HG02852 (cell line): ENCODE measurements around the gene PCDH9.
A peak's percentile ranks its signal among the peaks of the same experiment; 100 is the strongest.

Source experiments
- ATAC-seq: cut with Tn5 transposase; IDR thresholded peaks from one replicate; pipeline ENCODE4 v1.9.1; 2021; ENCODE audit warnings: mild to moderate bottlenecking, moderate library complexity; ENCODE audit not compliant: unreplicated experiment

PCDH9 gene

GRCh38 chr13:66994097-66994496 is 236.0 kb downstream of the PCDH9 start:
- ATAC-seq: peak; percentile 42

- no peak for ATAC-seq
Observed at GRCh38 chr13:66992719-66993118, 237.4 kb downstream of the PCDH9 start.

GRCh38 chr13:66992183-66992582 is 238.0 kb downstream of the PCDH9 start:
- ATAC-seq: no peak

GRCh38 chr13:66984241-66984640 is 245.9 kb downstream of the PCDH9 start:
- no peak for ATAC-seq

- no peak for ATAC-seq
Observed at GRCh38 chr13:66981912-66982311, 248.2 kb downstream of the PCDH9 start.

GRCh38 chr13:66977161-66977560 is 253.0 kb downstream of the PCDH9 start:
- no peak for ATAC-seq

- no peak for ATAC-seq
Observed at GRCh38 chr13:66974889-66975288, 255.2 kb downstream of the PCDH9 start.

GRCh38 chr13:66974174-66974573 is 256.0 kb downstream of the PCDH9 start:
- ATAC-seq: no peak

- no peak for ATAC-seq
Observed at GRCh38 chr13:66972659-66973058, 257.5 kb downstream of the PCDH9 start.

GRCh38 chr13:66971004-66971403 is 259.1 kb downstream of the PCDH9 start:
- ATAC-seq: no peak

GRCh38 chr13:66969291-66969690 is 260.8 kb downstream of the PCDH9 start:
- no peak for ATAC-seq

- no peak for ATAC-seq
Observed at GRCh38 chr13:66967811-66968597, 262.1 kb downstream of the PCDH9 start.

GRCh38 chr13:66965181-66965580 is 265.0 kb downstream of the PCDH9 start:
- no peak for ATAC-seq

GRCh38 chr13:66962953-66963352 is 267.2 kb downstream of the PCDH9 start:
- no peak for ATAC-seq

- ATAC-seq: peak; percentile 53
Observed at GRCh38 chr13:66958611-66959010, 271.5 kb downstream of the PCDH9 start.

GRCh38 chr13:66952507-66952906 is 277.6 kb downstream of the PCDH9 start:
- ATAC-seq: no peak

GRCh38 chr13:66951426-66951825 is 278.7 kb downstream of the PCDH9 start:
- no peak for ATAC-seq

GRCh38 chr13:66950666-66951065 is 279.5 kb downstream of the PCDH9 start:
- no peak for ATAC-seq

GRCh38 chr13:66948910-66949309 is 281.2 kb downstream of the PCDH9 start:
- ATAC-seq: no peak

GRCh38 chr13:66943530-66943929 is 286.6 kb downstream of the PCDH9 start:
- no peak for ATAC-seq

- ATAC-seq: no peak
Observed at GRCh38 chr13:66940113-66940512, 290.0 kb downstream of the PCDH9 start.

GRCh38 chr13:66937423-66937822 is 292.7 kb downstream of the PCDH9 start:
- no peak for ATAC-seq

GRCh38 chr13:66933994-66934393 is 296.1 kb downstream of the PCDH9 start:
- no peak for ATAC-seq
